Breast epithelium (tissue), 3 donors: Measurements from ENCODE around the gene SNTG2.

Source experiments
- CTCF ChIP-seq, 3 donors: fragments of 450-650 bp; IDR thresholded peaks; one replicate each; pipeline ENCODE4 v1.5.1; 2016 to 2017; ENCODE audit warnings: antibody characterized with exemption in 3 of 3, mild to moderate bottlenecking in 3 of 3, moderate library complexity in 3 of 3
- POLR2A ChIP-seq: fragments of 450-650 bp; IDR thresholded peaks from one replicate; pipeline ENCODE4 v1.6.1; 2016; ENCODE audit warnings: antibody characterized with exemption, mild to moderate bottlenecking, moderate library complexity
- POLR2AphosphoS5 ChIP-seq, 3 donors: sonication (generic); formaldehyde crosslinking; IDR thresholded peaks; one replicate each; pipeline ENCODE4 v1.6.1; 2017; ENCODE audit warnings: antibody characterized with exemption in 3 of 3

DNA sequence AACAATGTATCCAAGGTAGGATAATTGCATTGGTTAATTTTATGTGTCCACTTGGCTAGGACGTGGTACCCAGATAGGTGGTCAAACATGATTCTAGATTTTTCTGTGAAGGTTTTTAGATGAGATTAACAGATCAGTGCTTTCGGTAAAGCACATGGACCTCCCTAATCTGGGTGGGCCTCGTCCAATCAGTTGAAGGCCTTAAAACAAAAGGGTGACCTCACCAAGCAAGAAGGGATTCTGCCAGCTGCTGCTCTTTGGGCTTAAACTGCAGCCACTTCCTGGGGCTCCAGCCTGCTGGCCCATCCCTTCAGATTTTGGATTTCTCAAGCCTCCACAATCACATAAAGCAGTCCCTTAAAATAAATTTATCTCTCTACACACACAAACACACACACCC, 236.5 kb downstream of the SNTG2 start:
- TF ChIP-seq CTCF (IDR thresholded peaks at IDR 0.05) (no peak), POLR2A (no peak), POLR2AphosphoS5 (IDR thresholded peaks at IDR 0.05) (no peak)
